GM19025 (cell line): ENCODE data around the gene VSIG10L2.

ENCODE experiments used
- ATAC-seq: cut with Tn5 transposase; IDR thresholded peaks from one replicate; pipeline ENCODE4 v1.9.1; 2021; ENCODE audit warnings: mild to moderate bottlenecking, low read depth, moderate library complexity; ENCODE audit not compliant: unreplicated experiment

VSIG10L2 gene

GRCh38 chr11:125945011-125945796 is 640 bp upstream of the VSIG10L2 start:
- ATAC-seq: no peak

DNA sequence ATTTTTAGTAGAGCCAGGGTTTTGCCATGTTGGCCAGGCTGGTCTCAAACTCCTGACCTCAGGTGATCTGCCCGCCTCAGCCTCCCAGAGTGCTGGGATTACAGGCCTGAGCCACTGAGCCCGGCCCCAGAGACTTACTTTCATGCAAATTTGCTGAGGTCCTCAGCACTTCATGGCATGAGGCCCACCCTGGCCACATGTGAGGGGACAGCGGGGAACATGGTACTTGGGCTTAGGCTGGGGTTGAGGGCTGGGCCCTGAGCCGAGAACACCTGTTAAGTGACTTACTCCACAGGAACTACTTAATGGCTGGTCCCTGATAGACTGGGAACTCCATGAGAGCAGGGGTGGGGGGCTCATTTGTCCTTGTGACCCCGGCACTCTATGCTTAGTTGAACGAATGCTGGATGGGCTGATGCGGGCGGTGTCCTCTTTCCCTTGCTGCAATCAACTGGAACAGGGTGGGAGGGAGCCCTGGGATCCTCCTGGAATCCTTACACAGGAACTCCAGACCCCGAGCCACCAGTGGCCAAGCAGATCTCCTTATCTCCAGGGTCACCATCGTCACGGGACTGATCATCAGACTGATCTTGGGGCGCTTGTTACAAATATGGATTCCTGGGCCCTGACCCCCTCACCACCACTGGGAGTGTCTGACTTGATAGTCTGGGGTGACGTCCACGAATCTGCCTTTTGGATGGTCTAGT is 1.0 kb downstream of the VSIG10L2 start:
- ATAC-seq: no peak

DNA sequence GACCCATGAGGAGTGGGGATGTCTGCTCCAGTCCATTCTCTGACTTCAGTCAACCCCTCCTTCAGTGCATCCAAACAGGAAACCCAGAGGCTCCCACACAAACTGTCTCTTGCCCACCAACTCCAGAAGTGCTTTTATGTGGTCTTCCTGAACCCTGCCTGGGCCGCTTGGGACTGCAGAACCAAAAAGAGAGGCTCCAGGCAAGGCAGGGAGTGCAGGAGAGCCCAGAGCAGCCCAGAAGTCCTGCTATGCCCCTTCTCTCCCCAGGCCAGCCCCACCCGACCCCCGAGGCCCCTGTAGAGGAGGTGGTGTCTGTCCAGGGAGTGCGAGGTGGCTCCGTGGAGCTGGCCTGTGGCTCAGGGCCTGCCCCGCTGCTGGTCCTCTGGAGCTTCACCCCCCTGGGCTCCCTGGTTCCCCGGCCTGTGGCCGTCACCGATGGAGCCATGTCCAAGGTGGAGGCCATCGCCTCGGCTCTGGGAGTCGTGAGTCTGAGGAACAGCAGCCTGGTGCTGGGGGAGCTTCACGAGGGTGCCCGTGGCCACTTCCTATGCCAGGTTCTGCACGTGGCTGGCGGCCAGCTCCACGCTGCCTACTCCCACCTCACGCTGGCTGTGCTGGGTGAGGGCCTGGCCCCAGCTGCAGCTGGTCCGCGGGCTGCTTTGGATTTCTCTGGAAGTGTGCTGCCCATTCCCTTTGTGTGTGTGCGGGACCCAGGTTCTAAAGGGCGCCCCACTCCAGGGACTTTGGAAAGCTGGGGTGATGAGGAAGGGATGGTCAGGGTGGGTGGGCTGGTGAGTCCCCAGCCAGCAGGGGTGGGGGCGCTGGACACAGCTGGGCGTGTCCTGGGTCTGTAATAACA is 1.8 kb downstream of the VSIG10L2 start:
- no peak for ATAC-seq

DNA sequence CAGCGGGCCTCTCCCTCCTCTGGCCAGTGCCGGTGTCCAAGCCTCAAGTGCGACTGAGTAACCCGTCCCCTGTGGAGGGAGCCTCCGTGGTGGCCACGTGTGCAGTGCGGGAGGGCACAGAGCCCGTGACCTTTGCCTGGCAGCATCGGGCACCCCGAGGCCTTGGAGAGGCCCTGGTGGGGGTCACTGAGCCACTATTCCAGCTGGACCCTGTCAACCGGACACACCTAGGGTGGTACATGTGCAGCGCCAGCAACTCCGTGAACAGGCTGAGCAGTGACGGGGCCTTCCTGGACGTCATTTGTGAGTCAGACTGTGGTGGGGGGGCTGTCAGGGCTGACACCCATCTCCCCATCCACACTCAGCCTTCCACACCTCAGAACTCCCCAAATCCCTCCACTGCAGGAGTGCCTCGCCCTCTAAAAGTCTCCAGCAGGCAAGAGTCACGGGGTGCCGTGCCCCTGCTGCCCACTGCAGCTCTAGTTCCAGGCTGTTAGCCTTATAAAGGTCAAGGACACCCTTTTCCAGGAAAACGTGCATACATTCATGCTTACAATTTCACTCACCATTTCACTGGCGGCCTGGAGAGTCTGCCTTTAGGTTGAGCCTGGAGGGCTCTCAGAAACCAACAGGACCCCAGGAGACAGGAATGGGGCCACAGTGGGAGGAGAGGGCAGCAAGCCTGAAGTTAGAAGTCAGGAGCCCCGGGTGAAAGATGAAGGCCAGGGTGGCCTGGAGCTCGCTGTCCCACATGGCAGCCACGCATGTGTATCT is 2.6 kb downstream of the VSIG10L2 start:
- ATAC-seq: no peak

- ATAC-seq: no peak
Observed at GRCh38 chr11:125949271-125950177, 3.7 kb downstream of the VSIG10L2 start.

DNA sequence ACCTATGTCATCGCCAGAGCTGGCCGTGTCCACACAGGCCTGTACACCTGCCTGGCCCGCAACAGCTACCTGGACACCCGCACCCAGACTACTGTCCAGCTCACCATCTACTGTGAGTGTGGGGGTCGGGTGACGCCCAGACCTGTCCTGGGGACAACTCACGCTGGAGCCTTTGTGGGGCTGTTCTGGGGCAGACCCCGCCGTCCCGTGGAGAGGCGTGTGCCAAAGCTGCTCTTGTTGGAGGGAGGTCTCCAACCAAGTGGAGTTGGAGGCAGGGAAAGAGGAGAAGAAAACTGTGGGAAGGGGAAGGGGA is 4.3 kb downstream of the VSIG10L2 start:
- no peak for ATAC-seq

- no peak for ATAC-seq
Observed at GRCh38 chr11:125950696-125951651, 5.1 kb downstream of the VSIG10L2 start.

GRCh38 chr11:125951731-125952130 is 5.9 kb downstream of the VSIG10L2 start:
- no peak for ATAC-seq

DNA sequence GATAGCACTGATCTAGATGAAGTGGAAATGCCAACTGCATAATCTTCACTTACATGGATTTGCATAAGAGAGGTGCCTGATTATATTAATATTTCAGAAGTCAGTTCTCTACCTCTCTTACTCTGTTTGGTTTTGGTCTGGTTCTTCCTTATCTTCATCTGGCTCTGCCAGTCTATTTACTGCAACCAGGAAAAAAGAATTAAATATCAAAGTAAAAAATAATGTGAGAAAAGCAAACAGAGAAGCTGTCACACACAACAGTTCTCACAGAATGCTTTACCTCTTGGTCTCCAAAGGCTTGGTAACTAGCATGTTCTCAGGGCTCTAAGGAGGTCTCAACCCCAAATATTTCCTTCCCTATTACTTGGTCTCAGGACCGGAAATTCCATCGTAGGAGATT is 6.7 kb downstream of the VSIG10L2 start:
- no peak for ATAC-seq

- no peak for ATAC-seq
Observed at GRCh38 chr11:125952973-125953372, 7.1 kb downstream of the VSIG10L2 start.

DNA sequence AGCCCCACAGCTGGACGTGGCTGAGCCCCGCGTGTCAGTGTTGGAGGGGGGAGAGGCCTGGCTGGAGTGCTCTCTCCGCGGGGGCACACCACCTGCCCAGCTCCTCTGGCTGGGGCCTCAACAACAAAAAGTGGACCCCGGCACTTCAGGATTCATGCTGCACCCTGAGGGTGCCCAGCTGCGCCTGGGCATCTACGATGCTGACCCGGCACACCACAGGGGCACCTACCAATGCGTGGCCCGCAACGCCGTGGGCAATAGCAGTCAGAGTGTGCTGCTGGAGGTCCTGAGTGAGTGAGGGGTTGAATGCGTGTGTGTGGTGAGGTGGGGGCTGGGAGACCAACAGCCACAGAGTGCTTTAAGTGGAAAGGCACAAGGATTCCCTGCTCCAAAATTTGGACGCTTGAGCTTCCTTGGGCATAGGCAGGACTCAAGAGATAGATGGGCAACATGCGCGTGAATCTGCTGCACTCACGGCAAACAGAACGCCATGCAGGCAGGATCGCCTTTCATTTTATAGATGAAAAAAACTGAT is 7.6 kb downstream of the VSIG10L2 start:
- no peak for ATAC-seq

GRCh38 chr11:125954123-125954944 is 8.5 kb downstream of the VSIG10L2 start:
- ATAC-seq: no peak

- no peak for ATAC-seq
Observed at GRCh38 chr11:125954945-125955640, 9.2 kb downstream of the VSIG10L2 start.

- no peak for ATAC-seq
Observed at GRCh38 chr11:125955856-125956255, 10.0 kb downstream of the VSIG10L2 start.

- ATAC-seq: no peak
Observed at GRCh38 chr11:125956391-125957134, 10.7 kb downstream of the VSIG10L2 start.
